ENCODE measurements around the gene DNAJC1.

DNA sequence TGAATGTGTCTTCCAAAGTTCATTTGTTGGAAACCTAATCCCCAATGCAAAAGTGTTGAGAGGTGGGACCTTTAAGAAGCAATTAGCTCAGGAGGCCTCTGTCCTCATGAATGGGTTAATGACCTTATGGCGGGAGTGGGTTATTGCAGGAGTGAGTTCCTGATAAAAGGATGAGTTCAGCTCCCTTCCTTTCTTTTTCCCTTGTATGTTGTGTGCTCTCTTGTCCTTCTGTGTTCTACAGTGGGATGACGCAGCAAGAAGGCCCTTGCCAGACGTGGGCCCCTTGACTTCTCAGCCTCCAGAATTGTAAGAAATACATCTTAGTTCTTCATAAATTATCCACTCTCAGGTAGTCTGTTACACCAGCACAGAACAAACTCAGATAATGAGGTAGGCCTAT is 206.0 kb downstream of the DNAJC1 start:
- TF ChIP-seq CTCF (IDR thresholded peaks at IDR 0.05) = no peak
- no peak for TF ChIP-seq POLR2A (IDR thresholded peaks at IDR 0.05)
